ENCODE results near the gene CHST7. TPM values are rescaled to one million over a fixed set of nuclear protein-coding genes. Genes with fewer than 3 reads are reported as not detected.
"Not testable (repeated sequence)": the region's sequence is repeated elsewhere in the genome, so short reads cannot be mapped to it uniquely, and the experiment has no call there.

The CHST7 gene
- polyA plus RNA-seq (2013, experiment 1 of 2) = 3.1 TPM
- 3.4 TPM for polyA plus RNA-seq (2013, experiment 2 of 2)

GRCh38 chrX:46573331-46573891, at the start of gene CHST7:
Gene CHST7, plus strand, starts transcription at chrX:46573765. Its CDS starts 167 bp downstream, at chrX:46573932.
- Histone ChIP-seq H3K18ac (ENCODE audit: low read depth in 1 of 2, low read length in 2 of 2) (peak within 1 kb of the TSS; percentile 54 to 73), H2BK5ac (ENCODE audit: low read depth, low read length, poor library complexity, severe bottlenecking) (no peak within 1 kb of the TSS), H3K27me3 (ENCODE audit: control insufficient read depth in 1 of 2, insufficient read depth in 1 of 2, low read length in 2 of 2) (peaks cover 0 to 11% of the 10 kb centered on the region in 2 experiments), H3K14ac (ENCODE audit: low read length in 2 of 2) (no peak within 1 kb of the TSS), H3K4ac (ENCODE audit: low read depth in 1 of 2, low read length in 2 of 2) (no peak within 1 kb of the TSS), H3K4me2 (ENCODE audit: low read length, poor library complexity, severe bottlenecking) (peak within 1 kb of the TSS; percentile 92), H2AK5ac (ENCODE audit: low read length, severe bottlenecking) (no peak within 1 kb of the TSS), H3K4me1 (ENCODE audit: control insufficient read depth, insufficient read depth, low read depth, low read length) (peaks cover 13% of the 10 kb centered on the region), H4K91ac (ENCODE audit: low read length) (peak within 1 kb of the TSS; percentile 27), H2AFZ (ENCODE audit: low read depth, low read length) (peak within 1 kb of the TSS; percentile 61), H3K4me3 (ENCODE audit: insufficient read depth in 1 of 2, low read depth in 1 of 2, low read length in 2 of 2) (peak within 1 kb of the TSS; percentile 71 to 83), H2BK12ac (ENCODE audit: low read length in 2 of 2) (no peak within 1 kb of the TSS), H2BK120ac (ENCODE audit: low read depth, low read length) (no peak within 1 kb of the TSS), H4K8ac (ENCODE audit: low read length) (peak within 1 kb of the TSS; percentile 72), H3K9ac (ENCODE audit: low read length) (peak within 1 kb of the TSS; percentile 79), H3K27ac (ENCODE audit: low read length, poor library complexity, severe bottlenecking) (peak within 1 kb of the TSS; percentile 32), H3K23ac (ENCODE audit: low read length in 2 of 2) (peak within 1 kb of the TSS in 1 of 2 experiments; percentile 14), H2BK15ac (ENCODE audit: low read depth, poor library complexity, severe bottlenecking) (no peak within 1 kb of the TSS), H3K36me3 (ENCODE audit: control insufficient read depth in 1 of 2, insufficient read depth in 2 of 2, low read depth in 1 of 2, low read length in 2 of 2) (no peaks in the 10 kb centered on the region), H3K79me1 (replicated peaks; ENCODE audit: low read length, poor library complexity, severe bottlenecking) (peaks cover 4% of the 10 kb centered on the region), H3K9me3 (ENCODE audit: control insufficient read depth, low read length) (no peaks in the 10 kb centered on the region)
- peak; percentile 77 for DNase-seq
- WGBS = 0% methylated on average over 14 of the region's 35 CpGs

DNA sequence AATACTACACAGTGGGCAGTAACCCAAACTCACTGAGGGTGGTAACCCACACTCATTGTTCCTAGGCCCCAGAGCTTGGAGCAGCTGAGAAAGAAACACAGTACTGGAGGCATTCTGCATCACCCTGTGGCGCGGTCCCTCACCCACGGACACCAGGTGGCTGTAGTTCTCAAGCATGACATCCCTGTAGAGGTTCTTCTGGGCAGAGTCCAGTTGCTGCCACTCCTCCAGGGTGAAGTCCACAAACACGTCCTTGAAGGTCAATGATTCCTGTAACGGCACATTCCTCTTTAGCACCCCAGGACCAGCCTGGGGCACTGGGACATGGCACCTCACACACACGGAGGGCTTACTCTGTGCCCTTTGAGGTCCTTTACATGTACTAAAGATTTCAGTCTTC, 44.9 kb upstream of the CHST7 start:
- not testable (repeated sequence) for H3K9me3 ChIP-seq (ENCODE audit: control insufficient read depth, low read length); H2BK120ac ChIP-seq (ENCODE audit: low read depth, low read length); DNase-seq

DNA sequence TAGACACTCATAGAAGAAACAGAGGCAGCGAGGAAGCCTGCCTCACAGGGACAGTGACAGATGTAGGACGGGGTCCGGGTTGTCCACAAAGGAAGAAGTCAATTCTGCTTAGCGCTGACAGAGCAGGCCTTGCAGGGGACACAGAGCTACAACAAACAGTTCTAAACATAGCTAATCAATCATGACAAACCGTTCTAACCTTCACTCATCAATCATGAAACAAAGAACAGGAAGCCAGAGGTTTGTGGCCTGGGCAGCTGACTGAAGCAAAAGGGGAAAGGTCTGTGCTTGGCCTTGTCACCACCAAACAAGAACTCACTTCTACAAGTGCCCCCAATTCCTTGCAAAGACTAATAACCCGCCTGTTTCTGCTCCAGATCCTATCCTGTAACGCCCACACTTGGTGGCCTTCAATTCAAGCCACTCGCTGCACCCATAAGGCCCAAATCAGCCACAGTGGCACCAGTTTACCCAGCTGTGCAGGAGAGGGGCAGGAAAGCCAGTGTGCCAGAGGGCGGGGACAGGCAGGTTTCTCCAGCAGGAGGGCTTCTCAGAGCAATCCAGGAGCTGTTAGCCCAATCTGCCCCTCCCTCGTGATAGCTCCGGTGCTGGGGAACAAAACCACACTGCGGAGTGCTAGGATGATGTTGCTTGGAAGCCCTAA, 43.7 kb upstream of the CHST7 start:
- H3K9ac ChIP-seq (ENCODE audit: low read length); H3K27me3 ChIP-seq (ENCODE audit: control insufficient read depth in 1 of 2, insufficient read depth in 1 of 2, low read length in 2 of 2); H2AK5ac ChIP-seq (ENCODE audit: low read length, severe bottlenecking); H3K14ac ChIP-seq (ENCODE audit: low read length in 2 of 2); H3K4me2 ChIP-seq (ENCODE audit: low read length, poor library complexity, severe bottlenecking); H3K79me1 ChIP-seq (replicated peaks; ENCODE audit: low read length, poor library complexity, severe bottlenecking); H2BK12ac ChIP-seq (ENCODE audit: low read length in 2 of 2); H2BK15ac ChIP-seq (ENCODE audit: low read depth, poor library complexity, severe bottlenecking); H3K4ac ChIP-seq (ENCODE audit: low read depth in 1 of 2, low read length in 2 of 2); H4K91ac ChIP-seq (ENCODE audit: low read length); H3K4me1 ChIP-seq (ENCODE audit: control insufficient read depth, insufficient read depth, low read depth, low read length); H2AFZ ChIP-seq (ENCODE audit: low read depth, low read length); H3K9me3 ChIP-seq (ENCODE audit: control insufficient read depth, low read length); H3K18ac ChIP-seq (ENCODE audit: low read depth in 1 of 2, low read length in 2 of 2); H3K23ac ChIP-seq (ENCODE audit: low read length in 2 of 2); H2BK5ac ChIP-seq (ENCODE audit: low read depth, low read length, poor library complexity, severe bottlenecking); DNase-seq; H4K8ac ChIP-seq (ENCODE audit: low read length); H2BK120ac ChIP-seq (ENCODE audit: low read depth, low read length); H3K27ac ChIP-seq (ENCODE audit: low read length, poor library complexity, severe bottlenecking); H3K36me3 ChIP-seq (ENCODE audit: control insufficient read depth in 1 of 2, insufficient read depth in 2 of 2, low read depth in 1 of 2, low read length in 2 of 2); H3K4me3 ChIP-seq (ENCODE audit: insufficient read depth in 1 of 2, low read depth in 1 of 2, low read length in 2 of 2): not testable (repeated sequence)
- 79% methylated on average over 7 of the region's 12 CpGs for WGBS

More for the DNA sequence above, 44.9 kb upstream of the CHST7 start:
- not testable (repeated sequence) for H3K9ac ChIP-seq (ENCODE audit: low read length); H2BK5ac ChIP-seq (ENCODE audit: low read depth, low read length, poor library complexity, severe bottlenecking); H3K79me1 ChIP-seq (replicated peaks; ENCODE audit: low read length, poor library complexity, severe bottlenecking); H3K4me3 ChIP-seq (ENCODE audit: insufficient read depth in 1 of 2, low read depth in 1 of 2, low read length in 2 of 2); H3K27ac ChIP-seq (ENCODE audit: low read length, poor library complexity, severe bottlenecking); H4K91ac ChIP-seq (ENCODE audit: low read length); H3K36me3 ChIP-seq (ENCODE audit: control insufficient read depth in 1 of 2, insufficient read depth in 2 of 2, low read depth in 1 of 2, low read length in 2 of 2); H3K14ac ChIP-seq (ENCODE audit: low read length in 2 of 2); H3K18ac ChIP-seq (ENCODE audit: low read depth in 1 of 2, low read length in 2 of 2); H3K4me2 ChIP-seq (ENCODE audit: low read length, poor library complexity, severe bottlenecking); H3K27me3 ChIP-seq (ENCODE audit: control insufficient read depth in 1 of 2, insufficient read depth in 1 of 2, low read length in 2 of 2); H3K4me1 ChIP-seq (ENCODE audit: control insufficient read depth, insufficient read depth, low read depth, low read length); H4K8ac ChIP-seq (ENCODE audit: low read length); H2AFZ ChIP-seq (ENCODE audit: low read depth, low read length); H3K23ac ChIP-seq (ENCODE audit: low read length in 2 of 2); H3K4ac ChIP-seq (ENCODE audit: low read depth in 1 of 2, low read length in 2 of 2); H2AK5ac ChIP-seq (ENCODE audit: low read length, severe bottlenecking); H2BK12ac ChIP-seq (ENCODE audit: low read length in 2 of 2); H2BK15ac ChIP-seq (ENCODE audit: low read depth, poor library complexity, severe bottlenecking)
- WGBS = 100% methylated on average over 3 of the region's 6 CpGs

DNA sequence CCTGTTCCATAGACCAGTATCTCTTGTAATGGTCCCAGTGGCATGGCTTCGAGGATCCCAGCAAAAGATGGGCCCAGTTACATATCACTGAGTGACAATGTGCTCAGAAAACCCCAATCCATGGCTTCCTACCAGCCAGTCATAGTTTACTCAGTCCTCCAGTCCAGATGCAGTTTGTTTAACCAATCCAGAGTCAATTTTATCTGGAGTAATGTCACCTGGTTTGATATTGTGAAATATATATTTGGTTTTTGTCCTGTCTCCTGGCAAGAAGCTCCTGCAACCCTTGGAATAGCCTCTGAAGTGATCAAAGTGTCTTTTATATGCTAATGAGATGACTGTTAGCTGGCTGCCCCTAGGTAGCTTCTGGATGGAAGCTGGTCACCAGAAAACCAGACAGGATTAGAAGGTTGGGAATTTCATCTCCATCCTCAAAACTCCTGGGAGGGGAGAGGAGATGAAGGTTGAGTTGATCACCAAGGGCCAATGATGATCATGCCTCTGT, 43.1 kb upstream of the CHST7 start:
- not testable (repeated sequence) for H3K14ac ChIP-seq (ENCODE audit: low read length in 2 of 2); H3K18ac ChIP-seq (ENCODE audit: low read depth in 1 of 2, low read length in 2 of 2); H3K79me1 ChIP-seq (replicated peaks; ENCODE audit: low read length, poor library complexity, severe bottlenecking); H3K9ac ChIP-seq (ENCODE audit: low read length); H2BK15ac ChIP-seq (ENCODE audit: low read depth, poor library complexity, severe bottlenecking); H4K91ac ChIP-seq (ENCODE audit: low read length); H3K4me3 ChIP-seq (ENCODE audit: insufficient read depth in 1 of 2, low read depth in 1 of 2, low read length in 2 of 2); H3K4me2 ChIP-seq (ENCODE audit: low read length, poor library complexity, severe bottlenecking); H2BK120ac ChIP-seq (ENCODE audit: low read depth, low read length); H2BK12ac ChIP-seq (ENCODE audit: low read length in 2 of 2); H2AFZ ChIP-seq (ENCODE audit: low read depth, low read length); H3K4ac ChIP-seq (ENCODE audit: low read depth in 1 of 2, low read length in 2 of 2); H2BK5ac ChIP-seq (ENCODE audit: low read depth, low read length, poor library complexity, severe bottlenecking); H3K23ac ChIP-seq (ENCODE audit: low read length in 2 of 2); H4K8ac ChIP-seq (ENCODE audit: low read length); H3K9me3 ChIP-seq (ENCODE audit: control insufficient read depth, low read length); H3K36me3 ChIP-seq (ENCODE audit: control insufficient read depth in 1 of 2, insufficient read depth in 2 of 2, low read depth in 1 of 2, low read length in 2 of 2); H3K4me1 ChIP-seq (ENCODE audit: control insufficient read depth, insufficient read depth, low read depth, low read length); DNase-seq; H3K27me3 ChIP-seq (ENCODE audit: control insufficient read depth in 1 of 2, insufficient read depth in 1 of 2, low read length in 2 of 2); H3K27ac ChIP-seq (ENCODE audit: low read length, poor library complexity, severe bottlenecking); H2AK5ac ChIP-seq (ENCODE audit: low read length, severe bottlenecking)
- WGBS = 88% methylated on average over 1 of the region's 1 CpG
